Stimulated activated CD8-positive, alpha-beta memory T cell treated with anti-CD3 and anti-CD28 coated beads, Interleukin-7, amount 100 ng/mL, for 48 hours (primary cell): ENCODE data around the gene RMP24.
"Not testable (repeated sequence)": the region's sequence is repeated elsewhere in the genome, so short reads cannot be mapped to it uniquely, and the experiment has no call there.

Source experiments
- DNase-seq, 2 donors: peaks; one replicate each; pipeline ENCODE4 v3.0.0-alpha.2; 2020; ENCODE audit warnings: low read depth in 1 of 2; ENCODE audit errors: extremely low read depth in 1 of 2

The RMP24 gene

DNA sequence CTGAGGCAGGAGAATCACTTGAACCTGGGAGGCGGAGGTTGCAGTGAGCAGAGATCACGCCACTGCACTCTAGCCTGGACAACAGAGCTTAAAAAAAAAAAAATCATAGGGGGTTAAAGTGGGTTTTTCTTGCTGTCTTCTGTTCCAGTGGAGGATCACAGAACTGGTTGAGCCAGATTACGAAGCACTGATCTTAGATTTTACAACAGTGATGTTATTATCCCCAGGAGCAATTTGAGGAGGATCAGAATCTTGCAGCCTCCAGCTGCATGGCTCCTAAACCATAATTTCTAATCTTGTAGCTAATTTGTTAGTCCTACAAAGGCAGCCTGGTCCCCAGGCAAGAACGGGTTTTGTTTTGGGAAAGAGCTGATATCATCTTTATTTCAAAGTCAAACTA is 4.6 kb upstream of the RMP24 start:
- DNase-seq, result not testable (repeated sequence)

- no peak for DNase-seq
These were observed 4.1 kb upstream of the RMP24 start for GRCh38 chr18:35968278-35968880.

- DNase-seq, result no peak
These were observed 2.8 kb upstream of the RMP24 start for GRCh38 chr18:35969676-35970075.

GRCh38 chr18:35971661-35972196 is 750 bp upstream of the RMP24 start:
- DNase-seq, result no peak

- DNase-seq, result no peak
These were observed 1.2 kb downstream of the RMP24 start for GRCh38 chr18:35973650-35974049.

DNA sequence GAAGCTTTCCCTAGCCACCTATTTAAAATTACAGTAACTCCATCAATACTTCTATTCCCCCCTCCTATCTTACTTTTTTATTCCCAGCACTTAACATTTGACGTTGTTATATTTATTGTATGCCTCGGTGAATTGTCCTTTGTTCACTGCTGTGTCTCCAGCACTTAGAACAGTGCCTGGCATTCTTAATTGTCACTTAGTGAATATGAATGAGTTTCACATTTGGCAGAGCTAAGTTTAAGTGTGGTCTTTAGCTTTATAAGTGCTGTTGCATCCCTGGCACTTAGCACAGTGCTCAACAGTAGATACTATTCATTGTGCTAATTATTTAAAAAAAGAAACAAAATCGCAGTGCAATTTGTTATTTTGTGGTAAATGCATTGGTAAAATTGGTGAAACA is 1.7 kb downstream of the RMP24 start:
- DNase-seq, result no peak

- no peak for DNase-seq
These were observed 6.6 kb downstream of the RMP24 start for GRCh38 chr18:35979112-35979511.

DNA sequence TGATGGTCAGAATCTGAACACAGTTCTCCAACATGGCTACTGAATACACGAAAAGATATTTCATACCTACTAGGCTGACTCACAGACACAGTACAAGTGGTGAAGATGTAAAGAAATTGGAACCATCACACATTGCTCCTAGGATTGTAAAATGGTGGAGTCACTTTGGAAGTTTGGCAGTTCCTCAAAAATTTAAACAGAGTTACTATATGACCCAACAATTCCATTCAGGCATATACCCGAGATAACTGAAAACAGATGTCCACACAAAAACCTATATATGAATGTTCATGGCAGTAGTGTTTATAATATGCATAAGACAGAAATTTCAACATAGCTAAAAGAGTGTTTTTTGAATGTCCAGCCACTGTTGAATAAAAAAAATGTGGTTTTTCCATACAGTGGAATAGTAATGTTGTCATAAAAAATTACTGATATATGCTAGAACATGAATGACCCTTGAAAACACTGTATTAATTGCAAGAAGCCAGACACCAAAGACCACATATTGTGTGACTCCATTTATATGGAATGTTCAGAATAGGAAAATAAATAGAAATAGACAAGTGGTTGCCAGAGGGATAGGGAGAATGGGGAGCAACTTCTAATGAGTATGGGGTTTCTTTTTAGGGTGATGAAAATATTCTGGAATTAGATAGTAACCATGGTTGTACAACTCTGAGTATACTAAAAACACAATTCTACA is 10.1 kb downstream of the RMP24 start:
- no peak for DNase-seq

- no peak for DNase-seq
These were observed 10.7 kb downstream of the RMP24 start for GRCh38 chr18:35983147-35983546.

- DNase-seq, result no peak
These were observed 11.3 kb downstream of the RMP24 start for GRCh38 chr18:35983818-35984217.

DNA sequence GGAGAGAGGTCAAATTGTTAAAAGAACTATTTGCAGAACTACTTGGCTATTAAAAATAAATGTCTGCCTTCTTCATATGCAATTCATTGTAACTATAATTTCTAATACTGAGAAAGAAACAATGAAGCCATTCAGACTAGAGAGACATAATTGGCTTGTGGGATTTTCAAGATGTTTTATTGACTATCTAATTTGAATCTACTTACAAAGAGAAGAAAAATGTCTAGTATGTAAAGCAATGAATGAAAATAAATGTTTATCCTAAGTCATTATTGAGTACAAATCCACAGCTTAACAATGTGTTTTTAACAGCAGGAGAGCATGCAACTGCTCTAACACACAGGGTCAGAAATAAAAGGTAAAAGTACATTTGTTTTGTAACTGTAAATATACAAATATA is 19.2 kb downstream of the RMP24 start:
- DNase-seq, result no peak

DNA sequence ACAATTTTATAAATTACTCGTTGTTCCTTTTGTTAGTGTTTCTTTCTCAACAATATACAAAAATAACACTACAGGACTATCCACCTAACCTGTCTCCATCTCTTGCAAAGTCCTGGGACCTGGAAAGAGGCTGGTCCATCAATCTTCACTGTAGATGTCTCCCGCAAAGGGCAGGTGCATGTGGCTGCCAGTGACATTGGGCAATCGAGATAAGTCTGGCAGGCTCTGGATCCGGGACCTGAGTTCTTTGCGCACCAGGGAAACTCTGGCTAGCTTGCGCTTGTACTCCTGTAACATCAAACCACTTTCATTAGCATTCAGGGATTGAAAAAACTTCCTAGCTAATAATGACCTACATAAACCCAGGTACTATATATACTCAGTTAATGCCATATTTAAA is 20.5 kb downstream of the RMP24 start:
- DNase-seq, result no peak

DNA sequence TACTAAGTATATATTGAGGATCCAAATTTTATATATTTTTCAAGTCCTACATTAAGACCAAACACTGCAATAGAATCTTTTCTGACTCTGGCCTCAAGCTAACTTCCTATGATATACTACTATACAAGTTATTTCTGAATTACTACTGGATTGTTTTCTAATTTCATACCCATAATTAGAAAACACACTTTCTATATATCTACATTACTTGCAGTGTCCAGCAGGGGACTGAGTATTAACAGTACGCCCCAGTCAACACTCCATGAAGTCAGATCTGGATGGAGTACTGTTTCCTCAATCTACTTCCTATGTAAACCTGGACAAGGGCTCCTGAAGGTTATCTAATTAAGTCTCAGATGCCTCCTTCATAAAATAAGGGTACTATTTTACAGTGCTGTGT is 26.5 kb downstream of the RMP24 start:
- no peak for DNase-seq

GRCh38 chr18:35999925-36000324 is 27.4 kb downstream of the RMP24 start:
- DNase-seq, result no peak

DNA sequence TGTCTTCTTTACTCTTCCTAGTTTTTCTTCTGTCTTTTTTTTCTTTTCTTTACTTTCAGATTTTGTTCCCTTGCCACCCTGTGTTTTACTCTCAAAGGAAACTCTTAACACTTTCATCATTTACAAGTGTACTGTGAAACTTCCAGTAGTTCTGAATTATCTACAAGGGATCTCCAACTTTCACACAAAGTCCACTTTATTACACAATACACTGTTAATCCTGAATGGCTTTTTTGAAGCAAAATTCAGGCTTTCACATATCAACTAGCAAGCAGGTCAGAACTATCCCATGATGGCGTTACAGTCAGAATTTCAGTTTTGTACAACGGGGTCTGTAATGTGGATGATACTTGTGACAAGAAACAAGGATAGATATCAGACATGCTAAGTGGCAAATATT is 34.5 kb downstream of the RMP24 start:
- DNase-seq, result no peak

DNA sequence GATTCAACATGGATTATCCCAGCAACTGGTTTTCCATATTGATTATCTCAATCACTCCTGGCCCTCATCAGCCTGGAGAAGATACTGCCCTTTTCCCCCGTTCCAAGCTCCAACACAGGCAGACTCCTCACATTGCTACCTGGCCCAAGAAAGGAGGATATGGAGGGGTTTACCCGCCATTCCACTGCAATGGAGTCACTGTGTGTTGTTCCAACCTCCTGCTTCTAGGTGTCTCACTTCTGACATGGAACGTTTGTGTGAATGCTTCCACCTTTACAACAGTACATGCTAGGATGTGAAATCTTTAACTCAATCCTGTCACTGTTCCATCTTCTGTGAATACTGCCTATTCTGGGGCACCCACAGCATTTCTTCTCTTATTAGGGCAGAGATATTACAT is 36.7 kb downstream of the RMP24 start:
- no peak for DNase-seq

DNA sequence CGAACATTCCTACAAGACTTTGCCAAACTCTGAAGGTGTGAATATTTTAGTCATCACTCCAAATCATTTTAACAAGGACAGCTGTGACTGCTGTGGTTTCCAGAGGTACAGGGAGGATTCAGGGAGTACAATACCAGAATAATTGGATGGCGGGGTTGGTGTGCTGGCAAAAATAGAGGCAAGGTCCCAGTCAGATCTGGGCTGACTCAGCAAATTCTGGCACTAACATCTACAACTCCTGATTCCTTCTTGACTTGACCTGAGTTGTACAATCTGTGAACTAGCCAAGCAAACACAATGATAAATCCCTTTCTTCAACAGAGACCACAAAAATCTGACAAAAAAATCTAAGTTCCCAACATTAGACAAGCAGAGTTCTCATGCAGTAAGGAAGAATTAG is 40.4 kb downstream of the RMP24 start:
- no peak for DNase-seq

- no peak for DNase-seq
These were observed 43.1 kb downstream of the RMP24 start for GRCh38 chr18:36015629-36016028.

GRCh38 chr18:36017232-36017631 is 44.8 kb downstream of the RMP24 start:
- no peak for DNase-seq

DNA sequence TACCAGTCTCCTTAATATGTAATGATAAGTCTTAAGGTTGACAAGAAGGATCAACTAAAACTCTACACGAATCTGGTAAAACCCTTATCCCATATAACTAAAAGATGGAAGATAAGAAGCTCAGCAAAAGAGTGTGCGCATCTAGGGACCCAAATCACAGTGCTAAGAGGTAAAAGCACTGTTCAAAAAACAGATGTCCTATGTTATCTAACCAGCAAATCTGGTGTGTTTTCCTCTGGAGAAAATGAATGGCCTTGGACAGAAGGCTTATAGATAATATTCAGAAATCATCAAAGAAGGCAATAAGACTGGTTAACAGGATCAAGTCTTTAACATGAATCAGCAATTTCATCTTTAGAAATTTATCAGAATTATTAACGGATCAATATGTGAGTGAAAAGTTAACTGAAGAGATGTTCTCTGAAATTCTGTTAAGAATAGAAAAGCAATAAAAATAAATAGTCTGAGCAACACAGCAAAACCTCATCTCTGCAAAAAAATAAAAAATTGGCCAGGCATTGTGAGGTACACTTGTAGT is 47.8 kb downstream of the RMP24 start:
- no peak for DNase-seq

- no peak for DNase-seq
These were observed 50.9 kb downstream of the RMP24 start for GRCh38 chr18:36023336-36023735.

GRCh38 chr18:36024241-36024640 is 51.8 kb downstream of the RMP24 start:
- not testable (repeated sequence) for DNase-seq
